Measurements from ENCODE around the gene NPR3. TPM values are rescaled to one million over a fixed set of nuclear protein-coding genes. Genes with fewer than 3 reads are reported as not detected.

The NPR3 gene
- total RNA-seq, 3 donors from 2014 or later = 1.9 to 44.2 (median 2.0) TPM

DNA sequence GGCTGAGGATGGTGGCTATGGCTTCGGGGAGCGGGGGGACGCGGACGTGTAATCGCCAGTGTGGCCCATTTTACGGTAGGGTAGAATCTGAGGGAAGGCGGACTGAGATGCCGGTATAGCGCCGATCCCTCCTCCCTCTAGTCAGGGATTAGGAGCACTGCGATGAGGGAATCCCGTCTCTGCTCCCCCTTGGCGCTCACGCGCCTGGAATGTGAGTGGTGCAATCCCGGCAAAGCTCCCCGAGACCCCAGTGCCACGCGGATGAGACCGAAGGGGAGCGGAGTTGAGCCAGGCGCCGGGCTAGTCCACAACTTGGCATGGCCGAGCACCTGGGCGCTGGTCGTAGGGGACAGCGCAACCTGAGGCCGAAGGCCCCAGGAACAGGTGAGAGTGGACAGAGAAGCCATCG lies 2.2 kb downstream of the NPR3 start:
- no peak for TF ChIP-seq POLR2A (IDR thresholded peaks at IDR 0.05)
- no peak for TF ChIP-seq POLR2AphosphoS5 (IDR thresholded peaks at IDR 0.05)
- TF ChIP-seq, protein P1, sequence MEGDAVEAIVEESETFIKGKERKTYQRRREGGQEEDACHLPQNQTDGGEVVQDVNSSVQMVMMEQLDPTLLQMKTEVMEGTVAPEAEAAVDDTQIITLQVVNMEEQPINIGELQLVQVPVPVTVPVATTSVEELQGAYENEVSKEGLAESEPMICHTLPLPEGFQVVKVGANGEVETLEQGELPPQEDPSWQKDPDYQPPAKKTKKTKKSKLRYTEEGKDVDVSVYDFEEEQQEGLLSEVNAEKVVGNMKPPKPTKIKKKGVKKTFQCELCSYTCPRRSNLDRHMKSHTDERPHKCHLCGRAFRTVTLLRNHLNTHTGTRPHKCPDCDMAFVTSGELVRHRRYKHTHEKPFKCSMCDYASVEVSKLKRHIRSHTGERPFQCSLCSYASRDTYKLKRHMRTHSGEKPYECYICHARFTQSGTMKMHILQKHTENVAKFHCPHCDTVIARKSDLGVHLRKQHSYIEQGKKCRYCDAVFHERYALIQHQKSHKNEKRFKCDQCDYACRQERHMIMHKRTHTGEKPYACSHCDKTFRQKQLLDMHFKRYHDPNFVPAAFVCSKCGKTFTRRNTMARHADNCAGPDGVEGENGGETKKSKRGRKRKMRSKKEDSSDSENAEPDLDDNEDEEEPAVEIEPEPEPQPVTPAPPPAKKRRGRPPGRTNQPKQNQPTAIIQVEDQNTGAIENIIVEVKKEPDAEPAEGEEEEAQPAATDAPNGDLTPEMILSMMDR (IDR thresholded peaks at IDR 0.05) = no peak
- Histone ChIP-seq H3K4me1 (peaks cover 3 to 18% of the 10 kb centered on the region in 2 donors), H3K27me3 (peaks cover 0 to 33% of the 10 kb centered on the region in 2 donors), H3K27ac (no peak overlapping the region), H3K36me3 (no peaks in the 10 kb centered on the region), H3K4me3 (peak overlapping the region; percentile 56 to 86 (median 58)), H3K9me3 (peaks cover 3 to 8% of the 10 kb centered on the region in 2 donors)
- no peak for DNase-seq (ENCODE audit: low spot score in 2 of 2)
- intact Hi-C loops (cut with DNase I; ENCODE audit: low total_unique reads) = loop anchor here (5.0 kb wide), 1 partner anchor 211 kb away; no protein-coding TSS in a partner anchor

DNA sequence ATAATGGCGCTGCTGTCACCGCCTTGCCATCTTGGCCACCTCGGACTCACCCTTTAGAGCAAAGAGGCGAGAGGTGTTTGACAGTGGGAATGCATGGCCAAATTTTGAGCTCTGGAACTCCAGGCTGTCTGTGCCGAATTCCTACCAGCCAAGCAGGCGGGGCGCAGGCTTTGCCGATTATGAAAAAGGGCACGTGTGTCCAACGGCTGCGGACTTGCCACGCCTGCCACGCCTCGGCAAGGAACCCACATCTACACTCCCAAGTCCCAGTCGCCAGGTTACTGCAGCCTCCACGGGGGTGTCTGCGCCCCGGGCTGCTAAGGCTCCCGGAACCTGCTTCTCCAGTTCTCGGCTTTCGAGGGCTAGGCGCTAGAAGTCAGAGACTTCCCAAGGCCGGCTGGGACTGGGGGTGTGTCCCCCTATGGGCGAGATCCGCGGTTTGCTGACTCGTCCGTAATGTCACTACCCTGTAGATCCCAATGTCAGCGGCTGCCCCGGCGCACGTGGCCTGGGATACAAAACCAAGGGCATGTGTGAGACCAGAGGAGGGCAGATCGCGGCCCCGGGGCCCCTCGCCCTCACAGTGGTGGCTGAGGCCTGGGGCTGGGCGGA lies 2.8 kb downstream of the NPR3 start:
- peak in 1 of 2 donors; percentile 58 for DNase-seq (ENCODE audit: low spot score in 2 of 2)
- H3K4me3 ChIP-seq = peak overlapping the region; percentile 56 to 86 (median 58)
- H3K36me3 ChIP-seq = no peaks in the 10 kb centered on the region
- intact Hi-C loops (cut with DNase I; ENCODE audit: low total_unique reads) = loop anchor here (5.0 kb wide), 1 partner anchor 212 kb away; no protein-coding TSS in a partner anchor
- no peak overlapping the region for H3K27ac ChIP-seq
- peaks cover 3 to 18% of the 10 kb centered on the region in 2 donors for H3K4me1 ChIP-seq
- peaks cover 3 to 10% of the 10 kb centered on the region in 2 donors for H3K9me3 ChIP-seq
- peaks cover 0 to 33% of the 10 kb centered on the region in 2 donors for H3K27me3 ChIP-seq
- TF ChIP-seq POLR2A (IDR thresholded peaks at IDR 0.05) = no peak
- no peak for TF ChIP-seq POLR2AphosphoS5 (IDR thresholded peaks at IDR 0.05)
- TF ChIP-seq, protein P1 (IDR thresholded peaks at IDR 0.05) = no peak

DNA sequence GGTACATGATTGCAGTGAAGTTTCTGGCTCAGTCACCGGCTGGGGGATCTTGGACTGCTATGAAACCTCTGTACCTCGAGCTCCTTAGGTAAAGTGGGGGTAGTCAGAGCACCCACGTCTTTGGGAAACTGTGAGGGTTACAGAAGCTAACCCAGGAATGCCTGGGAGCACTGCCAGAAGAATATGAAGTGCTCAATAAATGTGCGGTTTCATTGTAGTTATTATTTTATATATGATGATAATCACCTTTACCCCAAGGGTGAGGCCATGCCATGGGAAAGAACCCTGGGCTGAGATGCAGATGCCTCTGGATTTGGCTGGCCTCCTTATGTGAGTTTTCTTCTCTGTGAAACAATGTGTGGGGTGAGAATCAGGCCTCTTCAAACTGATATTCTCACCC lies 3.7 kb downstream of the NPR3 start:
- Histone ChIP-seq H3K4me1 (peaks cover 3 to 18% of the 10 kb centered on the region in 2 donors), H3K4me3 (no peak overlapping the region), H3K27ac (no peak overlapping the region), H3K9me3 (peaks cover 3 to 19% of the 10 kb centered on the region in 2 donors), H3K27me3 (peaks cover 0 to 33% of the 10 kb centered on the region in 2 donors), H3K36me3 (no peaks in the 10 kb centered on the region)
- intact Hi-C loops (cut with DNase I; ENCODE audit: low total_unique reads) = loop anchor here (5.0 kb wide), 1 partner anchor 213 kb away; no protein-coding TSS in a partner anchor
- TF ChIP-seq POLR2AphosphoS5 (IDR thresholded peaks at IDR 0.05) (no peak), POLR2A (IDR thresholded peaks at IDR 0.05) (no peak)
- TF ChIP-seq, protein P1 (IDR thresholded peaks at IDR 0.05) = no peak
- DNase-seq (ENCODE audit: low spot score in 2 of 2) = no peak

DNA sequence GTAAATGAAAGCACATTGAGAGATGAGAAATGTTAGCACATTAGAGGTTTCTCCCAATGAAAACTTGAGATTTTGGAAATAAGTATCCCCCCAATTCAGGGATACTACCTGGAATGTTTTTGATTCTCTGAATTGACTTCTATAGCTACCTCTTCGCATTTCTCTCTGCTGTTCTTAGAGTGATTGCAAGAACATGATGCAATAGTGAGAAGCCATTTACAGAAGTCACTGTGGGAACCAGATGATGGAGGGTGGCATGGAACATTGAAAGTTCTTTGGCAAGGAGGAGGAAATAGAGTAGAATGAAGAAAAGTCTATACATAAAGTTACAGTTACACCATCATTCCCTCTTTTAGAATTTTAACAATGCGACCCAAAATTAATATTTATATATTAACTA lies 9.2 kb downstream of the NPR3 start:
- Histone ChIP-seq H3K27ac (no peak overlapping the region), H3K4me1 (no peaks in the 10 kb centered on the region), H3K4me3 (no peak overlapping the region), H3K36me3 (no peaks in the 10 kb centered on the region), H3K27me3 (no peaks in the 10 kb centered on the region), H3K9me3 (peaks cover 3 to 22% of the 10 kb centered on the region in 2 donors)
- TF ChIP-seq POLR2AphosphoS5 (IDR thresholded peaks at IDR 0.05) (no peak), POLR2A (IDR thresholded peaks at IDR 0.05) (no peak)
- TF ChIP-seq, protein P1 (IDR thresholded peaks at IDR 0.05) = no peak
- intact Hi-C loops (cut with DNase I; ENCODE audit: low total_unique reads) = no loop called here
- DNase-seq (ENCODE audit: low spot score in 2 of 2) = no peak

DNA sequence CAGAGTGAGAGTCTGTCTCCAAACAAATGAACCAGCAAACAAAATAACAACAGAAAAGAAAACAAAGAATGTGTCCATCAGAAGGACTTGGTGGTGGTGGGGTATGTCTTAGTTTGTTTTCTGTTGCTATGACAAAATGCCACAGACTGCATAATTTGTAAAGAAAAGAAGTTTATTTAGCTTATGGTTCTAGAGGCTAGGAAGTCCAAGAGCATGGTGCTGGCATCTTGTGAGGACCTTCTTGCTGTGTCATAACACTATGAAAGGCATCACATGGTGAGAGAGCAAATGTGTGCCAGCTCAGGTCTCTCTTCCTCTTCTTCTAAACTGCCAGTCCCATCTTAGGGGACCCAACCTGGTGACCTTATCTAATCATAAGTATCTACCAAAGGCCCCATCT lies 10.5 kb downstream of the NPR3 start:
- TF ChIP-seq, protein P1 (IDR thresholded peaks at IDR 0.05) = no peak
- TF ChIP-seq POLR2AphosphoS5 (IDR thresholded peaks at IDR 0.05) (no peak), POLR2A (IDR thresholded peaks at IDR 0.05) (no peak)
- no peaks in the 10 kb centered on the region for H3K4me1 ChIP-seq
- H3K4me3 ChIP-seq = no peak overlapping the region
- H3K27ac ChIP-seq = no peak overlapping the region
- H3K9me3 ChIP-seq = peaks cover 3 to 22% of the 10 kb centered on the region in 2 donors
- H3K36me3 ChIP-seq = no peaks in the 10 kb centered on the region
- H3K27me3 ChIP-seq = no peaks in the 10 kb centered on the region
- no peak for DNase-seq (ENCODE audit: low spot score in 2 of 2)
- intact Hi-C loops (cut with DNase I; ENCODE audit: low total_unique reads) = no loop called here

All from breast epithelium (tissue), 4 donors.